GM19463 (cell line): Measurements from ENCODE around the gene ZC3H7B.

Source experiments
- ATAC-seq: cut with Tn5 transposase; IDR thresholded peaks from one replicate; pipeline ENCODE4 v1.9.1; 2021; ENCODE audit warnings: mild to moderate bottlenecking, moderate library complexity; ENCODE audit not compliant: unreplicated experiment

The ZC3H7B gene

GRCh38 chr22:41352058-41352457 is 50.7 kb downstream of the ZC3H7B start:
- no peak for ATAC-seq

GRCh38 chr22:41353862-41354575 is 52.7 kb downstream of the ZC3H7B start:
- ATAC-seq: no peak

GRCh38 chr22:41354979-41355378 is 53.7 kb downstream of the ZC3H7B start:
- no peak for ATAC-seq

- no peak for ATAC-seq
These were observed 54.6 kb downstream of the ZC3H7B start for GRCh38 chr22:41355895-41356294.

- ATAC-seq: no peak
These were observed 55.2 kb downstream of the ZC3H7B start for GRCh38 chr22:41356430-41357028.

GRCh38 chr22:41357191-41357590 is 55.9 kb downstream of the ZC3H7B start:
- ATAC-seq: no peak

GRCh38 chr22:41358927-41359326 is 57.6 kb downstream of the ZC3H7B start:
- ATAC-seq: no peak

GRCh38 chr22:41359376-41359775 is 58.1 kb downstream of the ZC3H7B start:
- no peak for ATAC-seq

- ATAC-seq: no peak
These were observed 58.8 kb downstream of the ZC3H7B start for GRCh38 chr22:41360126-41360525.

GRCh38 chr22:41361716-41362310 is 60.5 kb downstream of the ZC3H7B start:
- ATAC-seq: no peak

GRCh38 chr22:41362615-41363014 is 61.3 kb downstream of the ZC3H7B start:
- ATAC-seq: no peak

- ATAC-seq: no peak
These were observed 62.9 kb downstream of the ZC3H7B start for GRCh38 chr22:41364233-41364632.

- no peak for ATAC-seq
These were observed 63.6 kb downstream of the ZC3H7B start for GRCh38 chr22:41364955-41365354.

GRCh38 chr22:41365425-41365824 is 64.1 kb downstream of the ZC3H7B start:
- ATAC-seq: no peak

GRCh38 chr22:41366323-41367029 is 65.2 kb downstream of the ZC3H7B start:
- no peak for ATAC-seq

GRCh38 chr22:41367039-41367679 is 65.8 kb downstream of the ZC3H7B start:
- ATAC-seq: no peak

- ATAC-seq: no peak
These were observed 66.6 kb downstream of the ZC3H7B start for GRCh38 chr22:41367680-41368542.

- ATAC-seq: no peak
These were observed 67.5 kb downstream of the ZC3H7B start for GRCh38 chr22:41368543-41369423.

- ATAC-seq: no peak
These were observed 68.1 kb downstream of the ZC3H7B start for GRCh38 chr22:41369424-41369745.
